IPS DF 4.7 (cell line): ENCODE data around the gene RASGRP2.
"Not testable (repeated sequence)": the region's sequence is repeated elsewhere in the genome, so short reads cannot be mapped to it uniquely, and the experiment has no call there.

Source experiments
- DNase-seq: peaks from one replicate; pipeline ENCODE4 v3.0.0-alpha.2; 2013; ENCODE audit warnings: low spot score; ENCODE audit errors: extremely low read depth

The RASGRP2 gene

GRCh38 chr11:64720640-64721358 lies 23.1 kb downstream of the RASGRP2 start:
- DNase-seq = no peak

DNA sequence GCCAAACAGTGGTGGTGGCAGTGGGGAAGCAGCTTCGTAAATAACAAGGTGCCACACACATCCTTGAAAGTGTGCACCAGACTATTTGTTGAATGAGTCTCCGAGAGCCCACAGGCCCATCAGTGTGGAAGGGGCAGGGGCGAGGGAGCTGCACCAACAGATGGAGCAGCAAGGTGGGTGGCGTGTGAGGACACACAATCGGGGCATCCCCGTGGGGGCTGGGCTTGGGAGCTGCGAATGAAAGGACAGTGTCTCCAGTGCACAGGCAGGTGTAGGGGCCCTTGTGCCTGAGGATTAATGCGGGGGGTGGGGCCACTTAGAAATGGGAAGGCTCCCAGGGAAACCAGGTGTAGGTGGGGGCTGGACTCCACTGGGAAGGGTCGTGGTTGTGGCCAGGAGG lies 23.8 kb downstream of the RASGRP2 start:
- no peak for DNase-seq

DNA sequence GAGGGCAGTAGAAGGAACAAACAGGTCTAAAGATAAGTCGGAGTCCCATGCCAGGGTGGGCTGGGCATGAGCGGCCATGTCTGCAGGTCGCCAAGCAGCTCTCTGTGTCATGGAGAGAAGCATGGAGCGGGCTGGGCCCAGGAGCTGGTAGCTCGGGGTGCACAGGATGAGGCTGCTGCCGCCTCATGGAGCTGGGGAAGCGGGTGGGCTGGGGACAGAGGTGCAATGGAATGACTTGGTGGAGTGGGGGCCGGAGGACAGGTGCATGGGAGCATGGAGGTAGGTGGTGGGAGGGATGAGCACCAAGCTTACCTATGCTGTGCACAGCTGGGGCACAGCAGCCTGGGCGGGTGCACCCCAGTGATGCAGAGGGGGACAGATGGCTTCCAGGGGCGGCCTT lies 24.5 kb downstream of the RASGRP2 start:
- DNase-seq = no peak

DNA sequence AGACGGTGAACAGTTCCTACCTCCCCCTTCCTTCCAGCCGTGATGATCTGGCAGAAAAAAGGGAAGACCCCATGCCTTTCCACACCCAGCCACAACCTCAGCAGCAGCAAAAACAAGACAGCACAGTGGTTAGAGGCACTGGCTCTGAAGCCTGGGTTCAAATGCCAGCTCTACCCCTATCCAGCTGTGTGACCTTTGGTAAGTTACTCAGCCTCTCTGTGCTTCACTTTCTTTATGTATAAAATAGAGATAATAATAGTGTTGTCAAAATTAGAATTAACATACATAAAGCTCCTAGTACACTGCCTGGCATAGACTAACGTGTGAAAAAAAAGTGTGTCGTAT lies 25.2 kb downstream of the RASGRP2 start:
- DNase-seq = no peak

DNA sequence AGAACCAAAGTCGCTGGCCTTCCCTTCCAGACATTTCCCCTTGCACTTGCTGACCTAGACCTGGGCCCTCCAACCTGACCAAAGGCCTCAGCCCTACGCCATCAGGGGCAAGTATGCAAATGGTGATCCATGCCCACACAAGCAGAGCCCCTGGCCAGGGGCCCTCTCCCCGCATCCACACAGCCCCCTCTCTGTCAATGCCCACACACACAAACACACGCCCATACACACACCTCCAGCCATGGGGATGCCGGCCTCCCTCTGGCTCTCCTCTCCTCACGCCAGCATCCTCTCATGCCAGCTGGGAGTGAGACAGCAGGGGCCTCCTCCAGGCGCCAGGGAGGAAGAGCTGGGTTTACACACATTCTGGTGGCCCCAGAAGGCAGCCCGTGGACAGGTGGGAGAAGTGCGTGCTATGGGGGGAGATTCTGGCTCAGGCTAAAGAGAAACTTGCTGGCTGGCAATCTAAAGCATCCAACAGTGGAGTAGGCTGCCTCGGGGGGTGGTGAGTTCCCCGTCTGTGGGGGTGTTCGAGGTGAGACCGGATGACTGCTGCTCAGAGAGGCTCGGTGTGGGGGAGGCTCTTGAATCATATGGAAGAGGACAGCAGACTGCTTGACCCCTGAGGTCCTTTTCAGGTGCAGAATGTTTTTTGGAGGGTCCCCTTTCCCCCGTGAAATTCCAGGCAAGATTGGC lies 25.7 kb downstream of the RASGRP2 start:
- DNase-seq = no peak

GRCh38 chr11:64717268-64717578 lies 26.7 kb downstream of the RASGRP2 start:
- no peak for DNase-seq

- DNase-seq = no peak
Observed at GRCh38 chr11:64716473-64717267, 27.3 kb downstream of the RASGRP2 start.

DNA sequence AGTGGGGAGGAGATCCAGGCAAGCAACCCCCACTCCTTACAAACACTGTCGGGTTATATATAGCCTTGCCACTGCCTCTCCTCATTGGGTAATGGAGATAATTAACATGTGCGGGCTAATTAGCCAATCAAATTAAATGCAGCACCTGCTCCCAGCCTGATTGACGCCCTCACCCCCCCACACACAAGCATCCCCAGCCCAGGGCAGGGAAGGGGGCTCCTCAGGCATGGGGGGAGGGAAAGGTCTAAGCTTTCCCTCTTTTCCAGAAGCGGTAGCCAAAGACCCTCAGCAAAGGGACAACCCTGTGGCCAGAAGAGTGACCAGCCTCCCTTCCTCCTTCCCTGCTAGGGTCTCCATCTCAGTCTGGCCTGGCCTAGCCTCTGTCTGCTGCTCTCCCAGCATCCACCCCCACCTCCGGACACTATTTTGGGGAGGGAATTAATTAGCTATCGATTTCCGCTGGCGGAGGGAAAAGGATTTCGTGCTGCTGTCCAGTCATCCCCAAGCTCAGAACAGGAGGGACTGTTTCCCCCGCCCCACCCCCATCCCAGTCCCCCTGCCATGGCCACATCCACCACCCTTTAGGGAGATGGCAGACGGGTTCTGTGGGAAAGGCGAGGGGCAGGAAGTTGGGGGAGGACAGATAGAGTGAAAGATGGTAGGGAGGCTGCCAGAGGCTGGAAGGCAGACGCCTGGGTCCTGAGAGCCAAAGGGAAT lies 28.0 kb downstream of the RASGRP2 start:
- DNase-seq = no peak

GRCh38 chr11:64715110-64715509 lies 28.8 kb downstream of the RASGRP2 start:
- no peak for DNase-seq

DNA sequence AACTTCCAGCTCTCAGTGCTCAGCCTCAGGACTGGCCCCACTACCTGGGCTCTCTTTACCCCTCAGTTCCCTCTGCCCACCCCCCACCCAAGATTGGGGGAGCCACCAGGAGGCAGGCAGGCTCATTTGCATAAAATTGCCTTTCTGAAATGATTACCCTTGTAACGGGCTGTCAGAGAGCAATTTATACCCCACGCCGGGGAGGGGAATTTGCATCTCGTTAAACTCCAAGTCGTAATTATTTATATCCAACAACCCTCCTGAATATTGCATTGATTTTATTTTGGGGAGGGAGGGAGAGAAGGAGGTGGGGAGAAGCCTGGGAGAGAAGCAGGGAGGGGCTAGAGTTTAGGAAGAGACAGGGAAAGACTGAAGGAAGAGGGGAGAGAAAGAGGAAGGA lies 29.3 kb downstream of the RASGRP2 start:
- DNase-seq = no peak

GRCh38 chr11:64713781-64714363 lies 30.1 kb downstream of the RASGRP2 start:
- DNase-seq = no peak

DNA sequence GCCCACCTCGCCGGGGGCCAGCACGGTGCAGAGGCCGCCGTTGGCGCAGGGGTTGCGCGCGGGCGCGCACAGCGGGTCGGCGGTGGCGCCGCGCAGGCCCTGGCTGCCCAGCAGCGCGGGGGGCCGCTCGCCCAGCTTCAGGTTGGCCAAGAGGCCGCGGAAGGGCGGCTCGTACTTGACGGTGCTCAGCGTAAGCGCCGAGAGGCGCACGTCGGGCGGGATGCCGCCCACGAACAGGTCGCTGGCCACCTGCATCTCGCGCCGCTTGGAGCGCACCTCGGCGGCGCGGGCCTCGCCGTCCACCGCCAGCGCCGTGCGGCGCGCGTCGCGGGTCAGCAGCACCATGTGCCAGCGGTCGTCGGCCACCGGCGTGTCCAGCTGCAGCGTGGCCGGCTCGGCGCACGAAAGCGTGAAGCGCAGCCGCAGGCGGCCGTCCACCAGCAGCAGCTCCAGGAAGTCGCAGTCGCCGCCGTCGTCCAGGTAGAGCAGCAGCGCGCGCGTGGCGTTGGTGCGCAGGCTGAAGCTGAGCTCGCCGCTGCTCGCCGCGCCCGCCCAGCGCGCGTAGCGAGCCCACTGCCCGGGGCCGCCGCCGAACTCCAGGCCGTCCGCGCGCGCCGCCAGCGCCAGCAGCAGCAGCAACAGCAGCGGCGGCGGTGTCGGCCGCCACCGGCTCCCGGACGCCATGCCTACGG lies 30.8 kb downstream of the RASGRP2 start:
- no peak for DNase-seq

GRCh38 chr11:64712430-64713015 lies 31.4 kb downstream of the RASGRP2 start:
- no peak for DNase-seq

DNA sequence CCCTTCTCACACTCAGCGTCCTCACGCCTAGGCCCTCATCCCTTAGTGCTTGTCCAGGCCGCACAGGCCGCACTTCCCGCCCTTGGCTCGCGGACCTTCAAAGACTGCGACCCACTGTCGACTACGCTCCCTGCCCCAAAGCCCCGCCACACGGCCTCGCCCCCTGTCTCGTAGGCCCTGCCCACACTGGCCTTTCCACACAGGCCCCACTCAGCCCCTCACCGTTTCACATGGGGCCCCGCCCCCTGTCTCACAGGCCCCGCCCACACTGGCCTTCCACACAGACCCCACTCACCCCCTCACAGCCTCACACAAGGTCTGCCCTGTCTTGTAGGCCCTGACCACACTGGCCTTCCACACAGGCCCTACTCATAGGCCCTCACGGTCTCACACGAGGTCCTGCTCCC lies 32.0 kb downstream of the RASGRP2 start:
- DNase-seq = no peak

GRCh38 chr11:64711138-64711955 lies 32.6 kb downstream of the RASGRP2 start:
- no peak for DNase-seq

DNA sequence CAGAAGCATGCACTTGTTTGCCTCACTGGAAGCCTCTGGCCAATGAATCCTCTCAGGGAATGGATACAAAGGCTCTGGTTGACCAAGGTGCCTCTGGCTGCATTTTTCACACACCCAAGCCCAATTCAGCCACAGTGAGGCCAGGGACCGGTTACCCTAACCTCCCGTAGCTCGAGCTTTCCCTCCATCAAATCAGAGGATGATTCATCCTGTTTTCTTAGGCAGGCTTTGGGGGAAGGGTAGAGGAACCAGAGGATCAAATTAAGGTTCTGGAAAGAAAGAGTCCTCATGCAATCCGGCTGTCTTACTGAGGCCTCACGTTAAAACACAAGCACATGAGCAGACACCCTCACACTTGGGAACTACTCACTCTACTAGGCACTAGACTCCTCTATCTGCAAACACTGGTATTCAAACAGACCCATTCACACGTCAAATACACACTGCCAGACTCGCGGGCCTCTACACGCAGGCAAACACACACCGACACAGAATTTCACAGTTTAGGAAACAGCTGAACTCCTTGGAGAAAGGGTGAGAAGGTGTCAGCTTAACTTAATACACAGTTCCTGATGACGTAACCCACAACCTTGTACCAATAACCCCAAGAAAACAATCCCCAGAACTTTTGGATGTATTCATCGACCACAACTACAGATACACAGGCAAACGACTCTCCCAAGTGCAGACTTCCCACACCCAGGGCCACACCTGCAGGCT lies 33.4 kb downstream of the RASGRP2 start:
- no peak for DNase-seq

DNA sequence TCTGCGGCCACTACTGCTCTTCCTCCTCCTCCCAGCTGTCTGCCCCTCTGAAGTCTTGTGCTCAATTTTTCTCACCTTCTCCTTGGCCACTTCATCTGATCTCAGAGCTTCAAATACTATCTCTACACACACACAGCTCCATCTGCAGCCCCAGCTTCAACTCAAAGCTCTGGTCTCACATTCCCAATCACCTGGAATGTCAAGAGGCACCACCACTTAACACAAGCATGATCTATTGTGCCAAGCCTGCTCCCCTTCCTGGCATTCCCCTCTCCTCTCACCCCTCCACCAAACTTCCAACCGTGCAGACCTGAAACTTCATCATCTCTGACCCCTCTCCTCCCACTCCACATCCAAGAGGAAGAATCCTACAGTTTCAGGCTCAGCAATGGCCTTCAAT lies 38.4 kb downstream of the RASGRP2 start:
- DNase-seq = no peak

DNA sequence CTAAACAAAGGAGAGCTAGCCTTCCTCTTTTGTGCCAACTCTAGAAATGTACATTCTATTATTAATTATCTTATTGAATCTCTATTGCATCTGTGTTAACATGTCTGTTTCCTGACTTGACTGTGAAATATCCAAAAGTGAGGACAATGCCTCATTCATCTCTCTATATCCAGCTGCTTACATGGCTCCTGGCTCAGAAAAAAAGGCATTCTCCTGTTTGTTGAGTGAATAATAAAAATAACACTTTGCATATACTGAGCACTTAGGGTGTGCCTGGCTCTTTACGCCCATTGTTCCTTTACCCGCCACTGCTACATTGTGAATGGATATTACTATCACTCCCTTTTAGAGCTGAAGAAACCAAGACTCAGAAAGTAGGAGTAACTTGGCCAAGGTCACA lies 40.9 kb downstream of the RASGRP2 start:
- no peak for DNase-seq

GRCh38 chr11:64701956-64702355 lies 42.0 kb downstream of the RASGRP2 start:
- DNase-seq = not testable (repeated sequence)
